ENCODE results near the gene EMC10. TPM values are rescaled to one million over a fixed set of nuclear protein-coding genes. Genes with fewer than 3 reads are reported as not detected.

The EMC10 gene
- total and polyA plus RNA-seq, 2 of the 4 experiments (the other 2 are of a cell fraction), result 11.3 to 90.9 TPM

Other genes starting within 250 kb of the EMC10 start
- gene KCNC3, start 147.1 kb upstream of the EMC10 start, total RNA-seq (2012; rRNA removed), result not detected in 2 replicates
- gene KCNC3, start 147.1 kb upstream of the EMC10 start, polyA plus RNA-seq (2012; rRNA removed), result 0.07 and 0.13 TPM in 2 replicates
- gene NAPSA, start 110.9 kb upstream of the EMC10 start, total RNA-seq (2012; rRNA removed), result not detected in 2 replicates
- 0.24 and 0.39 TPM in 2 replicates for gene NAPSA, start 110.9 kb upstream of the EMC10 start, polyA plus RNA-seq (2012; rRNA removed)
- gene NR1H2, start 100.0 kb upstream of the EMC10 start, total RNA-seq (2012; rRNA removed), result 34.7 and 37.8 TPM in 2 replicates
- gene NR1H2, start 100.0 kb upstream of the EMC10 start, polyA plus RNA-seq (2012; rRNA removed), result 48.4 and 51.5 TPM in 2 replicates
- 13.1 and 13.8 TPM in 2 replicates for gene POLD1, start 92.2 kb upstream of the EMC10 start, total RNA-seq (2012; rRNA removed)
- gene POLD1, start 92.2 kb upstream of the EMC10 start, polyA plus RNA-seq (2012; rRNA removed), result 28.9 and 40.2 TPM in 2 replicates
- not detected in 2 replicates for gene SPIB, start 57.6 kb upstream of the EMC10 start, total RNA-seq (2012; rRNA removed)
- not detected in 2 replicates for gene SPIB, start 57.6 kb upstream of the EMC10 start, polyA plus RNA-seq (2012; rRNA removed)
- not detected in 2 replicates for gene MYBPC2, start 43.6 kb upstream of the EMC10 start, total RNA-seq (2012; rRNA removed)
- not detected in 2 replicates for gene MYBPC2, start 43.6 kb upstream of the EMC10 start, polyA plus RNA-seq (2012; rRNA removed)
- gene GARIN5A, start 341 bp downstream of the EMC10 start, total RNA-seq (2012; rRNA removed), result 0.28 TPM in 1 of 2 replicates, not detected in the other
- 0.49 and 0.53 TPM in 2 replicates for gene GARIN5A, start 341 bp downstream of the EMC10 start, polyA plus RNA-seq (2012; rRNA removed)
- gene JOSD2, start 34.7 kb downstream of the EMC10 start, total RNA-seq (2012; rRNA removed), result 12.2 and 15.3 TPM in 2 replicates
- 54.1 and 68.6 TPM in 2 replicates for gene JOSD2, start 34.7 kb downstream of the EMC10 start, polyA plus RNA-seq (2012; rRNA removed)
- gene ASPDH, start 37.4 kb downstream of the EMC10 start, total RNA-seq (2012; rRNA removed), result not detected in 2 replicates
- gene ASPDH, start 37.4 kb downstream of the EMC10 start, polyA plus RNA-seq (2012; rRNA removed), result not detected in 2 replicates
- gene LRRC4B, start 91.9 kb downstream of the EMC10 start, total RNA-seq (2012; rRNA removed), result not detected in 2 replicates
- gene LRRC4B, start 91.9 kb downstream of the EMC10 start, polyA plus RNA-seq (2012; rRNA removed), result 0.03 TPM in 2 replicates
- gene SYT3, start 163.4 kb downstream of the EMC10 start, total RNA-seq (2012; rRNA removed), result not detected in 2 replicates
- gene SYT3, start 163.4 kb downstream of the EMC10 start, polyA plus RNA-seq (2012; rRNA removed), result 0.05 TPM in 1 of 2 replicates, not detected in the other
- not detected in 2 replicates for gene C19orf81, start 172.9 kb downstream of the EMC10 start, total RNA-seq (2012; rRNA removed)
- 0.31 and 1.1 TPM in 2 replicates for gene C19orf81, start 172.9 kb downstream of the EMC10 start, polyA plus RNA-seq (2012; rRNA removed)
- gene SHANK1, start 243.3 kb downstream of the EMC10 start, total RNA-seq (2012; rRNA removed), result 4.7 and 6.1 TPM in 2 replicates
- 6.7 and 7.6 TPM in 2 replicates for gene SHANK1, start 243.3 kb downstream of the EMC10 start, polyA plus RNA-seq (2012; rRNA removed)
- gene CLEC11A, start 246.9 kb downstream of the EMC10 start, total RNA-seq (2012; rRNA removed), result 17.0 and 19.2 TPM in 2 replicates
- 152 and 223 TPM in 2 replicates for gene CLEC11A, start 246.9 kb downstream of the EMC10 start, polyA plus RNA-seq (2012; rRNA removed)

Measured in IMR-90 (cell line).